ENCODE measurements around the gene ARL3.
A peak's percentile ranks its signal among the peaks of the same experiment; 100 is the strongest.

Gene ARL3

GRCh38 chr10:102701796-102702195 lies 12.4 kb downstream of the ARL3 start:
- Histone ChIP-seq H3K4ac (ENCODE audit: low read depth, low read length) (no peak overlapping the region), H3K4me2 (ENCODE audit: low read length) (no peak overlapping the region), H2BK12ac (ENCODE audit: low read length) (no peak overlapping the region), H3K9ac (ENCODE audit: low read length) (no peak overlapping the region), H3K18ac (ENCODE audit: low read length) (no peak overlapping the region), H3K27ac (ENCODE audit: low read depth, low read length) (no peak overlapping the region), H2AK5ac (ENCODE audit: low read length) (no peak overlapping the region), H2BK5ac (ENCODE audit: low read depth, low read length, poor library complexity) (no peak overlapping the region), H3K9me3 (ENCODE audit: insufficient read depth, low read depth, low read length) (no peaks in the 10 kb centered on the region), H3K79me2 (ENCODE audit: control insufficient read depth, insufficient read depth, low read length, poor library complexity) (no peaks in the 10 kb centered on the region), H4K12ac (ENCODE audit: low read depth, low read length) (no peak overlapping the region), H3K23ac (ENCODE audit: low read length) (no peak overlapping the region), H2AFZ (ENCODE audit: insufficient read depth, low read length, poor library complexity) (no peak overlapping the region), H3K27me3 (ENCODE audit: insufficient read depth, low read length) (no peaks in the 10 kb centered on the region), H3K14ac (ENCODE audit: low read length) (no peak overlapping the region), H3K79me1 (ENCODE audit: low read length) (no peaks in the 10 kb centered on the region), H2BK120ac (ENCODE audit: insufficient read depth, low read length, poor library complexity) (no peak overlapping the region), H3K4me1 (ENCODE audit: control insufficient read depth in 1 of 2, insufficient read depth in 2 of 2, low read length in 2 of 2) (no peaks in the 10 kb centered on the region), H3K36me3 (ENCODE audit: control insufficient read depth in 1 of 2, insufficient read depth in 2 of 2, low read length in 2 of 2) (peaks cover 2 to 4% of the 10 kb centered on the region in 2 experiments), H4K91ac (ENCODE audit: low read depth, low read length) (no peak overlapping the region), H4K8ac (ENCODE audit: low read depth, low read length) (no peak overlapping the region), H3K4me3 (ENCODE audit: low read depth, low read length) (no peak overlapping the region)
- no CpG with 5 or more reads among the region's 3 CpGs for WGBS (ENCODE audit: extremely low coverage, insufficient coverage, insufficient read length)
- no peak for DNase-seq

DNA sequence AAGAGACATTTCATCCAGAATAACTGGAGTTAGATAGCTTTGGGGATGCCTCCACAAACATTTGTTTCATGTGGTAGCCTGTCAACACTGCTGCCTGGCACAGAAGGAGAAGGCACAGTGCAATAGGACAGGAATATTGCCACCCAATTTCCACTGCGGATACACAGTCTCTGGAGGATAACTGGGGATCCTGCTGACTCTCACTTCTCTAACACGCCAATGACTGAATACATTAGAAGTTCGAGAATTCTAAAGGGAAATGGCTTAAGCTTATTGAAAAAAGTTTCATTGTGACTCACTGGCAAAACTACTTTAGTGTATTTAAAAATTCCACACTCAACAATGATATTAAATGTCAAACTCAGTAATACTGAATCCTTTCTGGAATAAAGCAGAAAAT lies 12.9 kb downstream of the ARL3 start:
- no peak for DNase-seq
- H4K8ac ChIP-seq (ENCODE audit: low read depth, low read length): no peak overlapping the region
- no peaks in the 10 kb centered on the region for H3K79me2 ChIP-seq (ENCODE audit: control insufficient read depth, insufficient read depth, low read length, poor library complexity)
- H3K9ac ChIP-seq (ENCODE audit: low read length): peak overlapping the region; percentile 45
- H3K9me3 ChIP-seq (ENCODE audit: insufficient read depth, low read depth, low read length): no peaks in the 10 kb centered on the region
- H4K12ac ChIP-seq (ENCODE audit: low read depth, low read length): no peak overlapping the region
- no peaks in the 10 kb centered on the region for H3K27me3 ChIP-seq (ENCODE audit: insufficient read depth, low read length)
- no CpG with 5 or more reads among the region's 3 CpGs for WGBS (ENCODE audit: extremely low coverage, insufficient coverage, insufficient read length)
- H3K23ac ChIP-seq (ENCODE audit: low read length): no peak overlapping the region
- H3K4me2 ChIP-seq (ENCODE audit: low read length): no peak overlapping the region
- no peak overlapping the region for H2AK5ac ChIP-seq (ENCODE audit: low read length)
- no peak overlapping the region for H4K91ac ChIP-seq (ENCODE audit: low read depth, low read length)
- H3K4me1 ChIP-seq (ENCODE audit: control insufficient read depth in 1 of 2, insufficient read depth in 2 of 2, low read length in 2 of 2): no peaks in the 10 kb centered on the region
- H3K4me3 ChIP-seq (ENCODE audit: low read depth, low read length): no peak overlapping the region
- no peak overlapping the region for H3K4ac ChIP-seq (ENCODE audit: low read depth, low read length)
- no peak overlapping the region for H3K14ac ChIP-seq (ENCODE audit: low read length)
- no peaks in the 10 kb centered on the region for H3K79me1 ChIP-seq (ENCODE audit: low read length)
- no peak overlapping the region for H2BK5ac ChIP-seq (ENCODE audit: low read depth, low read length, poor library complexity)
- H3K36me3 ChIP-seq (ENCODE audit: control insufficient read depth in 1 of 2, insufficient read depth in 2 of 2, low read length in 2 of 2): peaks cover 2 to 8% of the 10 kb centered on the region in 2 experiments
- H2AFZ ChIP-seq (ENCODE audit: insufficient read depth, low read length, poor library complexity): no peak overlapping the region
- H2BK12ac ChIP-seq (ENCODE audit: low read length): no peak overlapping the region
- no peak overlapping the region for H3K27ac ChIP-seq (ENCODE audit: low read depth, low read length)
- no peak overlapping the region for H3K18ac ChIP-seq (ENCODE audit: low read length)
- no peak overlapping the region for H2BK120ac ChIP-seq (ENCODE audit: insufficient read depth, low read length, poor library complexity)

- no peaks in the 10 kb centered on the region for H3K4me1 ChIP-seq (ENCODE audit: control insufficient read depth in 1 of 2, insufficient read depth in 2 of 2, low read length in 2 of 2)
These were observed 15.3 kb downstream of the ARL3 start for GRCh38 chr10:102698894-102699293.

GRCh38 chr10:102696736-102697135 lies 17.5 kb downstream of the ARL3 start:
- H3K36me3 ChIP-seq (ENCODE audit: control insufficient read depth in 1 of 2, insufficient read depth in 2 of 2, low read length in 2 of 2): peaks cover 3 to 10% of the 10 kb centered on the region in 2 experiments
- WGBS (ENCODE audit: extremely low coverage, insufficient coverage, insufficient read length): no CpG with 5 or more reads among the region's 3 CpGs
- H3K18ac ChIP-seq (ENCODE audit: low read length): no peak overlapping the region
- H3K27ac ChIP-seq (ENCODE audit: low read depth, low read length): no peak overlapping the region
- H4K8ac ChIP-seq (ENCODE audit: low read depth, low read length): no peak overlapping the region
- no peak overlapping the region for H3K4me3 ChIP-seq (ENCODE audit: low read depth, low read length)
- H2BK12ac ChIP-seq (ENCODE audit: low read length): no peak overlapping the region
- H4K12ac ChIP-seq (ENCODE audit: low read depth, low read length): no peak overlapping the region
- no peaks in the 10 kb centered on the region for H3K9me3 ChIP-seq (ENCODE audit: insufficient read depth, low read depth, low read length)
- no peak overlapping the region for H2AK5ac ChIP-seq (ENCODE audit: low read length)
- H3K4ac ChIP-seq (ENCODE audit: low read depth, low read length): no peak overlapping the region
- no peak overlapping the region for H4K91ac ChIP-seq (ENCODE audit: low read depth, low read length)
- H3K79me2 ChIP-seq (ENCODE audit: control insufficient read depth, insufficient read depth, low read length, poor library complexity): no peaks in the 10 kb centered on the region
- no peak overlapping the region for H2BK5ac ChIP-seq (ENCODE audit: low read depth, low read length, poor library complexity)
- no peak overlapping the region for H3K4me2 ChIP-seq (ENCODE audit: low read length)
- no peaks in the 10 kb centered on the region for H3K27me3 ChIP-seq (ENCODE audit: insufficient read depth, low read length)
- H2BK120ac ChIP-seq (ENCODE audit: insufficient read depth, low read length, poor library complexity): no peak overlapping the region
- DNase-seq: peak in 1 of 2 donors; percentile 29
- H3K9ac ChIP-seq (ENCODE audit: low read length): no peak overlapping the region
- no peaks in the 10 kb centered on the region for H3K79me1 ChIP-seq (ENCODE audit: low read length)
- H2AFZ ChIP-seq (ENCODE audit: insufficient read depth, low read length, poor library complexity): no peak overlapping the region
- H3K23ac ChIP-seq (ENCODE audit: low read length): no peak overlapping the region
- H3K14ac ChIP-seq (ENCODE audit: low read length): no peak overlapping the region
- no peaks in the 10 kb centered on the region for H3K4me1 ChIP-seq (ENCODE audit: control insufficient read depth in 1 of 2, insufficient read depth in 2 of 2, low read length in 2 of 2)

More at GRCh38 chr10:102698894-102699293, 15.3 kb downstream of the ARL3 start:
- Histone ChIP-seq H2AK5ac (ENCODE audit: low read length) (no peak overlapping the region), H3K27me3 (ENCODE audit: insufficient read depth, low read length) (no peaks in the 10 kb centered on the region), H3K36me3 (ENCODE audit: control insufficient read depth in 1 of 2, insufficient read depth in 2 of 2, low read length in 2 of 2) (peaks cover 3 to 10% of the 10 kb centered on the region in 2 experiments), H2BK12ac (ENCODE audit: low read length) (no peak overlapping the region), H4K8ac (ENCODE audit: low read depth, low read length) (no peak overlapping the region), H3K79me1 (ENCODE audit: low read length) (no peaks in the 10 kb centered on the region), H3K4me3 (ENCODE audit: low read depth, low read length) (no peak overlapping the region), H3K4ac (ENCODE audit: low read depth, low read length) (no peak overlapping the region), H2BK120ac (ENCODE audit: insufficient read depth, low read length, poor library complexity) (no peak overlapping the region), H3K14ac (ENCODE audit: low read length) (no peak overlapping the region), H3K79me2 (ENCODE audit: control insufficient read depth, insufficient read depth, low read length, poor library complexity) (no peaks in the 10 kb centered on the region), H3K4me2 (ENCODE audit: low read length) (no peak overlapping the region), H3K9me3 (ENCODE audit: insufficient read depth, low read depth, low read length) (no peaks in the 10 kb centered on the region), H3K27ac (ENCODE audit: low read depth, low read length) (no peak overlapping the region), H4K91ac (ENCODE audit: low read depth, low read length) (no peak overlapping the region), H2AFZ (ENCODE audit: insufficient read depth, low read length, poor library complexity) (no peak overlapping the region), H3K9ac (ENCODE audit: low read length) (no peak overlapping the region), H3K18ac (ENCODE audit: low read length) (no peak overlapping the region), H2BK5ac (ENCODE audit: low read depth, low read length, poor library complexity) (no peak overlapping the region), H3K23ac (ENCODE audit: low read length) (no peak overlapping the region), H4K12ac (ENCODE audit: low read depth, low read length) (no peak overlapping the region)
- WGBS (ENCODE audit: extremely low coverage, insufficient coverage, insufficient read length): no CpG with 5 or more reads among the region's 2 CpGs
- DNase-seq: no peak

Data from trophoblast cell (in vitro differentiated cells and primary cell).